Left lung (tissue), 14 donors: Measurements from ENCODE around the gene OR2T33. TPM values are rescaled to one million over a fixed set of nuclear protein-coding genes. Genes with fewer than 3 reads are reported as not detected.
"Not testable (repeated sequence)": the region's sequence is repeated elsewhere in the genome, so short reads cannot be mapped to it uniquely, and the experiment has no call there.

Experiments
- ATAC-seq: fragments of 200-7000 bp; cut with Tn5 transposase; one replicate; pipeline ENCODE4 v1.9.1; 2020; ENCODE audit warnings: moderate library complexity
- DNase-seq, 4 donors: peaks; one replicate each; pipeline ENCODE4 v3.0.0-alpha.2; 2013 to 2020
- H3K27ac ChIP-seq, 2 donors: fragments of 200-600 bp; sonication (generic) in 1 of 2; one replicate each; pipeline versions ENCODE4 v1.5.0 to v1.8.0; 2020 to 2021
- H3K27me3 ChIP-seq, 2 donors: fragments of 200-600 bp; sonication (generic) in 1 of 2; one replicate each; pipeline versions ENCODE4 v1.5.0 to v1.8.0; 2020 to 2021
- H3K36me3 ChIP-seq, 2 donors: fragments of 200-600 bp; sonication (generic) in 1 of 2; one replicate each; pipeline versions ENCODE4 v1.5.0 to v1.8.0; 2020 to 2021
- H3K4me1 ChIP-seq, 2 donors: fragments of 200-600 bp; one replicate each; pipeline ENCODE4 v1.8.0; 2021
- H3K4me3 ChIP-seq, 2 donors: fragments of 200-600 bp; sonication (generic) in 1 of 2; one replicate each; pipeline versions ENCODE4 v1.5.0 to v1.8.0; 2020 to 2021; ENCODE audit warnings: mild to moderate bottlenecking in 1 of 2
- H3K9me3 ChIP-seq, 2 donors: fragments of 200-600 bp; sonication (generic) in 1 of 2; one replicate each; pipeline versions ENCODE4 v1.5.0 to v1.8.0; 2020 to 2021
- intact Hi-C, 2 donors: fragments of 100-400 bp; cut with DNase I; formaldehyde crosslinking; loops; one replicate each; pipeline versions ENCODE4 v1.11.2 to v1.14.2; 2022
- long read RNA-seq, 12 donors: library from polyadenylated mRNA in 2 of 12; unstranded in 2 of 12; transcript quantifications; one replicate each; pipeline ENCODE4 v2.0.0 and lab custom pipeline, GENCODE V29; 2019 to 2026
- polyA plus RNA-seq, 6 donors: library from polyadenylated mRNA; unstranded; fragments of 120-200 nt; gene quantifications; one replicate each; pipeline ENCODE4 v1.2.1, GENCODE V29; 2013; ENCODE audit not compliant: insufficient read length in 6 of 6
- total RNA-seq, 2 donors: library from RNA; stranded (reverse); fragmentation: NEBNext Ultra II Directional; extraction: Animal tissue kit (Norgen Biotek cat#: 25700); gene quantifications; one replicate each; pipeline ENCODE4 v1.2.1, GENCODE V29; 2021
- TF ChIP-seq, protein P1 (sequence below), 2 donors: fragments of 200-600 bp; sonication (generic) in 1 of 2; IDR thresholded peaks; one replicate each; pipeline versions ENCODE4 v1.5.0 to v1.8.0; 2021; ENCODE audit warnings: antibody characterized with exemption in 2 of 2
- donor health status: DM: no; HTN: yes; CAD: no.
- donor health status: DM: no; HTN: no; CAD: no.

OR2T33 gene, protein sequence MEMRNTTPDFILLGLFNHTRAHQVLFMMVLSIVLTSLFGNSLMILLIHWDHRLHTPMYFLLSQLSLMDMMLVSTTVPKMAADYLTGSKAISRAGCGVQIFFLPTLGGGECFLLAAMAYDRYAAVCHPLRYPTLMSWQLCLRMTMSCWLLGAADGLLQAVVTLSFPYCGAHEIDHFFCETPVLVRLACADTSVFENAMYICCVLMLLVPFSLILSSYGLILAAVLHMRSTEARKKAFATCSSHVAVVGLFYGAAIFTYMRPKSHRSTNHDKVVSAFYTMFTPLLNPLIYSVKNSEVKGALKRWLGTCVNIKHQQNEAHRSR
- total RNA-seq (not detected), polyA plus RNA-seq (not detected)
- long read RNA-seq, donor 1, result 0 reads
- long read RNA-seq, donor 2, result 0 reads
- long read RNA-seq, donor 3, result 0 reads
- long read RNA-seq, donor 4, result 0 reads
- long read RNA-seq, donor 5, result 0 reads
- long read RNA-seq, donor 6, result 0 reads
- long read RNA-seq, donor 7, result 0 reads
- long read RNA-seq, donor 8, result 0 reads
- long read RNA-seq, donor 9, result 0 reads
- long read RNA-seq, donor 10, result 0 reads
- long read RNA-seq, donor 11, result 0 reads
- long read RNA-seq, donor 12, result 0 reads

DNA sequence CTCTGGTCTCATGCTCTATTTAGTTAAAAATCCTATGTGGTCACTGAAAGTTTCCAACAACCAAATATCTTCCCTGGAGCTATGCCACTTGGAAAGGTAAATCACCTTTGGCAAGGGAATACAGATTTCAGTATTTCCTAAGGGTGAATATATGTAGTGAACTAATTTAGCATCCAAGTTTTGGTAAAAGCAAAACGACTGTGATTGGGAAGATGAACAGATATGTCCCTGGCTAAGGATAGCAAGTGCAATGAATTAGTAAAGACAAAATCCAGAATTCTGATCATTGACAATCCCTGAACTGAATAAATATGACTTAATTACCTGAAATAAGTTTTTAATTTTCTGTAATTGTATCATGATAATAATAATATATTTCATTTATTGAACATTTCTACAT is at the start of gene OR2T33:
Gene OR2T33 (minus strand): TSS at position 101 of the 400 bp plus-strand sequence. CDS start 4,162 bp downstream, outside the sequence.
- no peak within 1 kb of the TSS for H3K4me3 ChIP-seq
- no peaks in the 10 kb centered on the region for H3K36me3 ChIP-seq
- intact Hi-C loops, result no loop called here
- DNase-seq (no peak), ATAC-seq (no peak)
- TF ChIP-seq, protein P1, sequence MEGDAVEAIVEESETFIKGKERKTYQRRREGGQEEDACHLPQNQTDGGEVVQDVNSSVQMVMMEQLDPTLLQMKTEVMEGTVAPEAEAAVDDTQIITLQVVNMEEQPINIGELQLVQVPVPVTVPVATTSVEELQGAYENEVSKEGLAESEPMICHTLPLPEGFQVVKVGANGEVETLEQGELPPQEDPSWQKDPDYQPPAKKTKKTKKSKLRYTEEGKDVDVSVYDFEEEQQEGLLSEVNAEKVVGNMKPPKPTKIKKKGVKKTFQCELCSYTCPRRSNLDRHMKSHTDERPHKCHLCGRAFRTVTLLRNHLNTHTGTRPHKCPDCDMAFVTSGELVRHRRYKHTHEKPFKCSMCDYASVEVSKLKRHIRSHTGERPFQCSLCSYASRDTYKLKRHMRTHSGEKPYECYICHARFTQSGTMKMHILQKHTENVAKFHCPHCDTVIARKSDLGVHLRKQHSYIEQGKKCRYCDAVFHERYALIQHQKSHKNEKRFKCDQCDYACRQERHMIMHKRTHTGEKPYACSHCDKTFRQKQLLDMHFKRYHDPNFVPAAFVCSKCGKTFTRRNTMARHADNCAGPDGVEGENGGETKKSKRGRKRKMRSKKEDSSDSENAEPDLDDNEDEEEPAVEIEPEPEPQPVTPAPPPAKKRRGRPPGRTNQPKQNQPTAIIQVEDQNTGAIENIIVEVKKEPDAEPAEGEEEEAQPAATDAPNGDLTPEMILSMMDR (IDR thresholded peaks at IDR 0.05), result no peak
- H3K27me3 ChIP-seq, result no peaks in the 10 kb centered on the region
- H3K27ac ChIP-seq, result no peak within 1 kb of the TSS
- H3K9me3 ChIP-seq, result peaks cover 0 to 4% of the 10 kb centered on the region in 2 donors
- H3K4me1 ChIP-seq, result no peaks in the 10 kb centered on the region

DNA sequence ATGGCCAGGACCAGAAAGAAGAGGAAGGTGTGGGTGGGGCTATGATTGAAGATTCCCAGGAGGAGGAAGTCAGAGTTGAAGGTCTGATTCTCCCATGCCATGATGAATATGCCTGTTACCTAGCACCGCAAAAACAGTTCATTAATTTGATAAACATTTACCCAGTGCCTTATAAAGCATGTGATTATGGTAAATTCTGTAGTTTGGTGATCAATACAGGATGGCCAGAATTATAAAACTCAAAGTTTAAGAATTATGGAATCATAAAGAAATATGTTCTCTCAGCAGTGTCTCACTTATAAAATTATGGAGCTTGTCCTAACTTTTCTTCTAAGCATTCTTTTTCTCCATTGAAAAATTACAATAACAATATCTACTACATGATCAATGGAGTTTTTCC is 46.7 kb upstream of the OR2T33 start, which contains the start of gene OR2M7:
Gene OR2M7 (minus strand): TSS at position 101 of the 400 bp plus-strand sequence. CDS start 0 bp downstream, at position 101.
- ATAC-seq (no peak), DNase-seq (no peak)
- no peaks in the 10 kb centered on the region for H3K9me3 ChIP-seq
- no peak within 1 kb of the TSS for H3K4me3 ChIP-seq
- intact Hi-C loops, result no loop called here
- TF ChIP-seq, protein P1 (IDR thresholded peaks at IDR 0.05), result no peak
- H3K27ac ChIP-seq, result no peak within 1 kb of the TSS
- no peaks in the 10 kb centered on the region for H3K27me3 ChIP-seq
- no peaks in the 10 kb centered on the region for H3K36me3 ChIP-seq
- H3K4me1 ChIP-seq, result no peaks in the 10 kb centered on the region

DNA sequence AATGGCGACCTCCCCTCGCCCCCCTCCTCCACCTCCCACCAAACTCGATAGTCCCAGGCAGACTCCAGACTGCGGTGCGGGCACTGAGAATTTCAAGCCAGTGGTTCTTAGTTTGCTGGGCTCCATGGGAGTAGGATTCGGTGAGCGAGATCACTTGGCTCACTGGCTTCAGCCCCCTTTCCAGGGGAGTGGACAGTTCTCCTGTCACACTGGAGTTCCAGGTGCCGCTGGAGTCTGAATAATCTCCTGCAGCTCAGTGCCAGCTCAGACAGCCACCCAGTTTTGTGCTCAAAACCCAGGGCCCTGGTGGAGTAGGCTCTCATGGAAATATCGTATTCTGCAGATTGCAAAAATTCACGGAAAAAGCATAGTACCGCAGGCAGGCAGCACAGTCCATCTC is 39.0 kb upstream of the OR2T33 start:
- TF ChIP-seq, protein P1 (IDR thresholded peaks at IDR 0.05), result no peak
- no peak overlapping the region for H3K27ac ChIP-seq
- H3K36me3 ChIP-seq, result no peaks in the 10 kb centered on the region
- DNase-seq, result no peak
- no peak overlapping the region for H3K4me3 ChIP-seq
- ATAC-seq, result no peak
- H3K27me3 ChIP-seq, result no peaks in the 10 kb centered on the region
- H3K9me3 ChIP-seq, result peaks cover 0 to 29% of the 10 kb centered on the region in 2 donors
- no peaks in the 10 kb centered on the region for H3K4me1 ChIP-seq
- intact Hi-C loops, result no loop called here

DNA sequence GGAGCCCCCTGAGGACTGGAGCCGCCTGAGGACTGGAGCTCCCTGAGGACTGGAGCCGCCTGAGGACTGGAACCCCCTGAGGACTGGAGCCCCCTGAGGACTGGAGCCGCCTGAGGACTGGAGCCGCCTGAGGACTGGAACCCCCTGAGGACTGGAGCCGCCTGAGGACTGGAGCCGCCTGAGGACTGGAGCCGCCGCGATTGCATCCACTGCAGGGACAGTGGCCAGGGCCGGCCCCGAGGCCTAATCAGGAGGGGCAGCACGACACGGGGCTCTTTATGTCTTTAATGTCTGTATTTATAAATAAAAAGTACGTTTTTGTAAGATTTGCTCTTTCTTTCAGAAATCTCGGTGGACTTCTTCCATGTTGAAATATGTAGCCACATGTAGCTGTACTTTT is 29.0 kb upstream of the OR2T33 start:
- H3K27ac ChIP-seq, H3K4me1 ChIP-seq, H3K36me3 ChIP-seq, intact Hi-C loops, H3K9me3 ChIP-seq, ATAC-seq, H3K4me3 ChIP-seq, H3K27me3 ChIP-seq: not testable (repeated sequence)
- peak in 1 of 4 donors; percentile 40 for DNase-seq

DNA sequence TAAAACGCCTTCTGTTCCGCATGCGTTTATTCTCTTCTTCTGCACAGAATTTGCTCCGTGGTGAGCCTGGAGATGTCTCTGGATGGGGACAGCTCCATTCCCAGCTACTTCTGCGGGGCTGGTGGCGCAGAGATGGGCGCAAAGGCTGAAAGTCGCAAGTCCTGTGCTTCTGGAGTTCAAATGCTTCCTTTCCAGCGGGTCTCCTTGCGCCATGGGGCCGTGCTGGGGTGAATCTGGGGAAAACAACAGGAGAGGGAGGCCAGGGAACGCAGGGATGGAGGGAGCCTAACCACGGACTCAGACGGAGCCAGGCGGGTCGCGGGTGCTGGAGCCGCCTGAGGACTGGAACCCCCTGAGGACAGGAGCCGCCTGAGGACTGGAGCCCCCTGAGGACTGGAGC is 28.3 kb upstream of the OR2T33 start:
- Histone ChIP-seq H3K4me3 (no peak overlapping the region), H3K27me3 (no peaks in the 10 kb centered on the region), H3K36me3 (no peaks in the 10 kb centered on the region), H3K9me3 (peaks cover 0 to 2% of the 10 kb centered on the region in 2 donors), H3K4me1 (no peaks in the 10 kb centered on the region), H3K27ac (no peak overlapping the region)
- peak in 1 of 4 donors; percentile 51 for DNase-seq
- intact Hi-C loops, result no loop called here
- TF ChIP-seq, protein P1 (IDR thresholded peaks at IDR 0.05), result no peak
- no peak for ATAC-seq

DNA sequence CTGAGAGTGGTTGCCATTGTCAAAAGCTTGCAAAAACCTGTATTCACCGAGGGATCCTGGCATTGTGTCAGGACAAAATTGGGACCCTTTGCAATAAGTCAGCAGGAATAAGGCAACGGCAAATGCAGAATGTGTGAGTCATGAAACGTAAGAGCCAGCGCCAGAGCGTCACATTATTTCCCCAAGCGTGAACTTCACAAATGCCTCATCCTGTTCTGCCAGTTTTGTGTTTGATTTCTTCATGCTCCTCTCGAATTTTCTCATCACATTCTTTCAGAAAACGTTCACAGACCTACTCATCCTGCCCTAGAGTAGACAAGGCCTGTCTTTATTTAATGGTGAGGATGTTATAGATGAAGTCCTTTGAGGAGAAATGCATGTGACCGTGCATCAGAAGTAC is 27.9 kb upstream of the OR2T33 start:
- H3K27ac ChIP-seq, DNase-seq, H3K9me3 ChIP-seq, ATAC-seq, H3K36me3 ChIP-seq, H3K27me3 ChIP-seq, H3K4me3 ChIP-seq, intact Hi-C loops, H3K4me1 ChIP-seq: not testable (repeated sequence)
